Erythroblast (primary cell): ENCODE measurements around the gene RENBP.
A peak's percentile ranks its signal among the peaks of the same experiment; 100 is the strongest.

ENCODE experiments used
- DNase-seq, 2 experiments: peaks; one replicate each; lab custom pipeline; 2025; lab: John Stamatoyannopoulos, UW
- GATA1 ChIP-seq: IDR thresholded peaks from 2 replicates; pipeline ENCODE4 v1.6.1; 2011; ENCODE audit warnings: low read depth, mild to moderate bottlenecking, control low read depth, low read length, moderate library complexity
- POLR2A ChIP-seq: IDR thresholded peaks from 2 replicates; pipeline ENCODE4 v1.6.1; 2011; ENCODE audit warnings: mild to moderate bottlenecking, low read length

The RENBP gene

GRCh38 chrX:153929576-153929975 is 14.9 kb downstream of the RENBP start:
- no peak for DNase-seq
- TF ChIP-seq POLR2A (no peak), GATA1 (no peak)

- no peak for DNase-seq
- no peak for TF ChIP-seq POLR2A
- TF ChIP-seq GATA1, result no peak
These were observed 15.6 kb downstream of the RENBP start for GRCh38 chrX:153928846-153929245.

GRCh38 chrX:153927922-153928760 is 16.3 kb downstream of the RENBP start:
- peak; percentile 97 for DNase-seq
- TF ChIP-seq GATA1 (no peak), POLR2A (peak; percentile 83)

- TF ChIP-seq GATA1 (no peak), POLR2A (no peak)
- DNase-seq, result peak; percentile 60 to 63
These were observed 16.8 kb downstream of the RENBP start for GRCh38 chrX:153927672-153927921.

- DNase-seq, result peak; percentile 30 to 35
- no peak for TF ChIP-seq GATA1
These were observed 17.4 kb downstream of the RENBP start for GRCh38 chrX:153926858-153927671.

- no peak for DNase-seq
- TF ChIP-seq POLR2A, result no peak
- no peak for TF ChIP-seq GATA1
These were observed 17.9 kb downstream of the RENBP start for GRCh38 chrX:153926552-153926857.

GRCh38 chrX:153925739-153926551 is 18.5 kb downstream of the RENBP start, which contains the start of gene ARHGAP4:
TSS of gene ARHGAP4 (minus strand) at chrX:153926264. CDS start at chrX:153926202, 62 bp downstream.
- TF ChIP-seq POLR2A, result peak; percentile 57
- no peak for TF ChIP-seq GATA1
- DNase-seq, result peak; percentile 44 to 56

- DNase-seq, result no peak
- TF ChIP-seq GATA1 (no peak), POLR2A (no peak)
These were observed 19.1 kb downstream of the RENBP start for GRCh38 chrX:153925387-153925738.

- TF ChIP-seq POLR2A (no peak), GATA1 (no peak)
- DNase-seq, result peak; percentile 48 to 54
These were observed 20.1 kb downstream of the RENBP start for GRCh38 chrX:153924149-153924861.

GRCh38 chrX:153922932-153923857 is 21.2 kb downstream of the RENBP start:
- peak in 1 of 2 experiments; percentile 27 for DNase-seq
- TF ChIP-seq POLR2A (no peak), GATA1 (no peak)

- TF ChIP-seq POLR2A, result no peak
- TF ChIP-seq GATA1, result no peak
- DNase-seq, result no peak
These were observed 22.7 kb downstream of the RENBP start for GRCh38 chrX:153921511-153922446.

- no peak for TF ChIP-seq GATA1
- TF ChIP-seq POLR2A, result no peak
- no peak for DNase-seq
These were observed 23.4 kb downstream of the RENBP start for GRCh38 chrX:153921070-153921469.
